Heart right ventricle (tissue), 16 donors: Measurements from ENCODE around the gene OR10H5. TPM values are rescaled to one million over a fixed set of nuclear protein-coding genes. Genes with fewer than 3 reads are reported as not detected.
"Not testable (repeated sequence)": the region's sequence is repeated elsewhere in the genome, so short reads cannot be mapped to it uniquely, and the experiment has no call there.

ENCODE experiments used
- ATAC-seq, 8 donors: fragments of 200-7000 bp; cut with Tn5 transposase; one replicate each; pipeline ENCODE4 v1.9.1; 2020; ENCODE audit warnings: mild to moderate bottlenecking in 8 of 8, moderate library complexity in 8 of 8, moderate number of reproducible peaks in 1 of 8
- DNase-seq, 2 donors: peaks; one replicate each; pipeline ENCODE4 v3.0.0-alpha.2; 2020
- H3K27ac ChIP-seq, 10 donors: fragments of 200-600 bp; sonication (generic) in 2 of 10; one replicate each; pipeline versions ENCODE4 v1.5.0 to v1.8.0; 2020 to 2022; ENCODE audit warnings: mild to moderate bottlenecking in 3 of 10
- H3K27me3 ChIP-seq, 7 donors: fragments of 200-600 bp; one replicate each; pipeline ENCODE4 v1.8.0; 2021 to 2022; ENCODE audit warnings: mild to moderate bottlenecking in 2 of 7
- H3K36me3 ChIP-seq, 9 donors: fragments of 200-600 bp; sonication (generic) in 1 of 9; one replicate each; pipeline versions ENCODE4 v1.5.0 to v1.8.0; 2020 to 2022; ENCODE audit warnings: mild to moderate bottlenecking in 2 of 9
- H3K4me1 ChIP-seq, 9 donors: fragments of 200-600 bp; sonication (generic) in 1 of 9; one replicate each; pipeline versions ENCODE4 v1.5.0 to v1.8.0; 2020 to 2022; ENCODE audit warnings: mild to moderate bottlenecking in 4 of 9
- H3K4me3 ChIP-seq, 10 donors: fragments of 200-600 bp; sonication (generic) in 2 of 10; one replicate each; pipeline versions ENCODE4 v1.5.0 to v1.8.0; 2020 to 2022; ENCODE audit warnings: mild to moderate bottlenecking in 7 of 10, moderate library complexity in 2 of 10
- H3K9me3 ChIP-seq, 11 donors: fragments of 200-600 bp in 10 of 11; sonication (generic) in 2 of 11; one replicate each; pipeline versions ENCODE4 v1.5.0 to v1.8.0; 2013 to 2022; ENCODE audit warnings: mild to moderate bottlenecking in 2 of 11, control low read depth in 1 of 11, moderate library complexity in 1 of 11
- CTCF ChIP-seq, 9 donors: fragments of 200-600 bp; sonication (generic) in 2 of 9; IDR thresholded peaks; one replicate each; pipeline versions ENCODE4 v1.5.0 to v1.8.0; 2021 to 2022; ENCODE audit warnings: antibody characterized with exemption in 9 of 9, mild to moderate bottlenecking in 5 of 9, moderate library complexity in 1 of 9
- WGBS, 2 donors: extraction: QIAGEN DNeasy Blood & Tissue Kit; methylation state at CpG; one replicate each; pipeline ENCODE4 v1.1.7; 2013; ENCODE audit warnings: inconsistent platforms in 1 of 2; 5-methylcytosine and 5-hydroxymethylcytosine counted together
- intact Hi-C, 10 donors: fragments of 100-400 bp; cut with DNase I; formaldehyde crosslinking; loops; one replicate each; pipeline versions ENCODE4 v1.11.1 to v1.14.2; 2022
- polyA plus RNA-seq, 2 donors: library from polyadenylated mRNA; stranded (reverse); fragments of 200-250 nt; gene quantifications; one replicate each; pipeline ENCODE4 v1.2.3, GENCODE V29; 2013
- total RNA-seq, 10 donors: library from RNA; stranded (reverse); fragmentation: NEBNext Ultra II Directional in 3 of 10; extraction: Animal tissue kit (Norgen Biotek cat#: 25700) in 3 of 10; gene quantifications; one replicate each; pipeline versions ENCODE4 v1.2.1 to v1.2.4, GENCODE V29; 2021 to 2023
- donor health status: Arrhythmogenic right ventricular cardiomyopathy.
- donor health status: ischemic (EF 13 %, LVEDD 7.1; RV severe dilation, severe dysfunction).
- donor health status: healthy with polysubstance abuse.
- donor health status: DM: no; HTN: yes; CAD: no.
- donor health status: DM: no; HTN: no; CAD: no.
- donor health status: ischemic (EF 25% LVEDD 6.9; RV normal size, moderate dysfunction).
- donor health status: ischemic (EF 25% LVEDD 5.7; RV mildly dilated, moderate dysfunction).
- donor health status: healthy.
- donor health status: DM: yes; HTN: yes; CAD: no.
- donor health status: Ischemic cardiomyopathy.
- donor health status: ischemic (EF 35%, LVEDD 5.7; RV mildly dilated, moderate dysfunction).
- donor health status: nonischemic (EF 11% LVEDD 7.7; RV severe dilation, severe dysfunction).
- donor health status: DM: yes; HTN: yes; CAD: no.
- donor health status: PGD.
- donor health status: ischemic (EF 29% LVEDD 5.4; RV normal size, mild dysfunction).
- donor health status: nonischemic (EF 23%, LVEDD 6.1; RV moderate dilation, normal function).

Gene OR10H5
- total and polyA plus RNA-seq, 12 donors, result not detected

GRCh38 chr19:15825753-15826152, 38.3 kb downstream of the OR10H5 start:
- WGBS, 2 donors, result 37 to 95% methylated on average over 1 of the region's 1 CpG
- H3K4me1 ChIP-seq, result no peaks in the 10 kb centered on the region
- H3K9me3 ChIP-seq, result no peaks in the 10 kb centered on the region
- peaks cover 0 to 19% (median 7%) of the 10 kb centered on the region in 7 donors for H3K27me3 ChIP-seq
- DNase-seq (no peak), ATAC-seq (no peak)
- TF ChIP-seq CTCF (IDR thresholded peaks at IDR 0.05), result no peak
- intact Hi-C loops, result no loop called here
- no peak overlapping the region for H3K27ac ChIP-seq
- no peak overlapping the region for H3K4me3 ChIP-seq
- no peaks in the 10 kb centered on the region for H3K36me3 ChIP-seq

- Histone ChIP-seq H3K9me3 (no peaks in the 10 kb centered on the region), H3K4me1 (no peaks in the 10 kb centered on the region), H3K36me3 (no peaks in the 10 kb centered on the region), H3K27ac (no peak overlapping the region), H3K4me3 (no peak overlapping the region), H3K27me3 (peaks cover 0 to 27% (median 7%) of the 10 kb centered on the region in 7 donors)
- 51 to 55% methylated on average over 7 of the region's 7 CpGs for WGBS, 2 donors
- DNase-seq (no peak), ATAC-seq (no peak)
- TF ChIP-seq CTCF (IDR thresholded peaks at IDR 0.05), result no peak
- intact Hi-C loops, result no loop called here
Observed at GRCh38 chr19:15828121-15828610, 40.7 kb downstream of the OR10H5 start.

- 51 to 61% methylated on average over 13 of the region's 13 CpGs for WGBS, 2 donors
- ATAC-seq, intact Hi-C loops: not testable (repeated sequence)
Observed at GRCh38 chr19:15828611-15829305, 41.3 kb downstream of the OR10H5 start.

GRCh38 chr19:15829306-15829698, 41.8 kb downstream of the OR10H5 start:
- DNase-seq (no peak), ATAC-seq (no peak)
- intact Hi-C loops, result no loop called here
- WGBS, 2 donors, result 87 to 93% methylated on average over 10 of the region's 10 CpGs
- no peak for TF ChIP-seq CTCF (IDR thresholded peaks at IDR 0.05)
- H3K27ac ChIP-seq, result no peak overlapping the region
- H3K9me3 ChIP-seq, result no peaks in the 10 kb centered on the region
- no peaks in the 10 kb centered on the region for H3K36me3 ChIP-seq
- peaks cover 0 to 22% (median 7%) of the 10 kb centered on the region in 7 donors for H3K27me3 ChIP-seq
- H3K4me3 ChIP-seq, result no peak overlapping the region
- no peaks in the 10 kb centered on the region for H3K4me1 ChIP-seq

More at GRCh38 chr19:15828611-15829305, 41.3 kb downstream of the OR10H5 start:
- H3K36me3 ChIP-seq, H3K27ac ChIP-seq, H3K4me1 ChIP-seq, H3K9me3 ChIP-seq, H3K4me3 ChIP-seq, DNase-seq: not testable (repeated sequence)
- peaks cover 0 to 22% (median 7%) of the 10 kb centered on the region in 7 donors for H3K27me3 ChIP-seq

GRCh38 chr19:15829786-15830185, 42.3 kb downstream of the OR10H5 start:
- H3K4me1 ChIP-seq, result no peaks in the 10 kb centered on the region
- no peaks in the 10 kb centered on the region for H3K9me3 ChIP-seq
- no peak for DNase-seq
- peaks cover 0 to 22% (median 7%) of the 10 kb centered on the region in 7 donors for H3K27me3 ChIP-seq
- WGBS, 2 donors, result 81 to 90% methylated on average over 8 of the region's 8 CpGs
- no peak for TF ChIP-seq CTCF (IDR thresholded peaks at IDR 0.05)
- no peak overlapping the region for H3K27ac ChIP-seq
- no peak for ATAC-seq
- intact Hi-C loops, result no loop called here
- H3K36me3 ChIP-seq, result no peaks in the 10 kb centered on the region
- H3K4me3 ChIP-seq, result no peak overlapping the region
